ENCODE results near the gene DYNLL2. TPM values are rescaled to one million over a fixed set of nuclear protein-coding genes. Genes with fewer than 3 reads are reported as not detected.
A peak's percentile ranks its signal among the peaks of the same experiment; 100 is the strongest.

Gene DYNLL2
- total and polyA plus RNA-seq, 2 experiments from 2014 or later = 1.5 to 11.3 TPM

GRCh38 chr17:58081646-58082340 lies 1.4 kb upstream of the DYNLL2 start:
- in situ Hi-C loops (cut with MboI) = no loop called here
- Histone ChIP-seq H3K79me2 (ENCODE audit: insufficient read depth) (peaks cover 33% of the 10 kb centered on the region), H4K20me1 (ENCODE audit: insufficient read depth) (peaks cover 13% of the 10 kb centered on the region; the same call in 1 of the 2 replicates), H3K36me3 (ENCODE audit: low read depth) (no peaks in the 10 kb centered on the region), H3F3A (ENCODE audit: insufficient read depth) (no peaks in the 10 kb centered on the region), H3K27ac (no peak overlapping the region), H3K4me1 (ENCODE audit: insufficient read depth) (peaks cover 16% of the 10 kb centered on the region; the same call in 1 of the 2 replicates), H3K4me3 (no peak overlapping the region), H3K9ac (no peak overlapping the region), H3K9me3 (ENCODE audit: low read depth) (no peaks in the 10 kb centered on the region), H3K27me3 (replicated peaks; ENCODE audit: insufficient read depth) (0 out of 2 replicates have a peak, but pooled peaks cover 13% of the 10 kb centered on the region), H2AFZ (no peak overlapping the region; the same call in 1 of the 2 replicates), H3K9me2 (ENCODE audit: insufficient read depth) (no peaks in the 10 kb centered on the region), H3K4me2 (ENCODE audit: unreplicated experiment) (no peak overlapping the region)
- no peak for DNase-seq
- WGBS, 2 experiments (ENCODE audit: low coverage in 1 of 2, low lambda C conversion rate in 2 of 2, missing lambda C conversion rate in 2 of 2) = 78 to 81% methylated on average over 16 of the region's 16 CpGs
- TF ChIP-seq EZH2phosphoT487 (IDR thresholded peaks at IDR 0.05; ENCODE audit: insufficient read depth, low read depth) = no peak
- no peak for TF ChIP-seq EZH2 (IDR thresholded peaks at IDR 0.05; ENCODE audit: insufficient read depth, poor library complexity, severe bottlenecking)

GRCh38 chr17:58082341-58082869 lies 814 bp upstream of the DYNLL2 start:
- Histone ChIP-seq H3K9me2 (ENCODE audit: insufficient read depth) (no peaks in the 10 kb centered on the region), H3K79me2 (ENCODE audit: insufficient read depth) (peaks cover 40% of the 10 kb centered on the region), H3K9me3 (ENCODE audit: low read depth) (no peaks in the 10 kb centered on the region), H3K36me3 (ENCODE audit: low read depth) (0 out of 2 replicates have a peak, but pooled peaks cover 3% of the 10 kb centered on the region), H4K20me1 (ENCODE audit: insufficient read depth) (peaks cover 13% of the 10 kb centered on the region; the same call in 1 of the 2 replicates), H3K27ac (no peak overlapping the region), H3K4me1 (ENCODE audit: insufficient read depth) (peaks cover 16% of the 10 kb centered on the region; the same call in 1 of the 2 replicates), H3F3A (ENCODE audit: insufficient read depth) (no peaks in the 10 kb centered on the region), H2AFZ (peak overlapping the region; percentile 90), H3K27me3 (replicated peaks; ENCODE audit: insufficient read depth) (0 out of 2 replicates have a peak, but pooled peaks cover 13% of the 10 kb centered on the region), H3K4me2 (ENCODE audit: unreplicated experiment) (no peak overlapping the region), H3K9ac (peak overlapping the region; percentile 58), H3K4me3 (0 out of 2 replicates have a peak overlapping the region, but pooled peaks have one; percentile 55)
- DNase-seq = no peak
- in situ Hi-C loops (cut with MboI) = no loop called here
- WGBS, 2 experiments (ENCODE audit: low coverage in 1 of 2, low lambda C conversion rate in 2 of 2, missing lambda C conversion rate in 2 of 2) = 81 to 84% methylated on average over 10 of the region's 10 CpGs
- no peak for TF ChIP-seq EZH2 (IDR thresholded peaks at IDR 0.05; ENCODE audit: insufficient read depth, poor library complexity, severe bottlenecking)
- no peak for TF ChIP-seq EZH2phosphoT487 (IDR thresholded peaks at IDR 0.05; ENCODE audit: insufficient read depth, low read depth)

GRCh38 chr17:58083491-58084316 lies 485 bp downstream of the DYNLL2 start:
- WGBS, 2 experiments (ENCODE audit: low coverage in 1 of 2, low lambda C conversion rate in 2 of 2, missing lambda C conversion rate in 2 of 2) = 1 to 3% methylated on average over 37 to 75 of the region's 92 CpGs
- Histone ChIP-seq H3F3A (ENCODE audit: insufficient read depth) (no peaks in the 10 kb centered on the region), H3K9me2 (ENCODE audit: insufficient read depth) (no peaks in the 10 kb centered on the region), H3K4me2 (ENCODE audit: unreplicated experiment) (peak overlapping the region; percentile 76), H3K9ac (peak overlapping the region; percentile 93), H3K4me3 (peak overlapping the region; percentile 87), H2AFZ (peak overlapping the region; percentile 73), H3K9me3 (ENCODE audit: low read depth) (no peaks in the 10 kb centered on the region), H4K20me1 (ENCODE audit: insufficient read depth) (peaks cover 18% of the 10 kb centered on the region; the same call in 1 of the 2 replicates), H3K79me2 (ENCODE audit: insufficient read depth) (peaks cover 52% of the 10 kb centered on the region), H3K27me3 (replicated peaks; ENCODE audit: insufficient read depth) (0 out of 2 replicates have a peak, but pooled peaks cover 9% of the 10 kb centered on the region), H3K36me3 (ENCODE audit: low read depth) (peaks cover 8% of the 10 kb centered on the region; the same call in 1 of the 2 replicates), H3K4me1 (ENCODE audit: insufficient read depth) (peaks cover 16% of the 10 kb centered on the region; the same call in 1 of the 2 replicates), H3K27ac (peak overlapping the region; percentile 59)
- peak; percentile 87 for DNase-seq
- in situ Hi-C loops (cut with MboI) = no loop called here
- no peak for TF ChIP-seq EZH2phosphoT487 (IDR thresholded peaks at IDR 0.05; ENCODE audit: insufficient read depth, low read depth)
- no peak for TF ChIP-seq EZH2 (IDR thresholded peaks at IDR 0.05; ENCODE audit: insufficient read depth, poor library complexity, severe bottlenecking)

Data from GM23248 (cell line).